GM19372 (cell line): ENCODE data around the gene SFXN3.

ENCODE experiments used
- ATAC-seq: cut with Tn5 transposase; IDR thresholded peaks from one replicate; pipeline ENCODE4 v1.9.1; 2021; ENCODE audit warnings: mild to moderate bottlenecking, low read depth, moderate library complexity; ENCODE audit not compliant: unreplicated experiment

Gene SFXN3

DNA sequence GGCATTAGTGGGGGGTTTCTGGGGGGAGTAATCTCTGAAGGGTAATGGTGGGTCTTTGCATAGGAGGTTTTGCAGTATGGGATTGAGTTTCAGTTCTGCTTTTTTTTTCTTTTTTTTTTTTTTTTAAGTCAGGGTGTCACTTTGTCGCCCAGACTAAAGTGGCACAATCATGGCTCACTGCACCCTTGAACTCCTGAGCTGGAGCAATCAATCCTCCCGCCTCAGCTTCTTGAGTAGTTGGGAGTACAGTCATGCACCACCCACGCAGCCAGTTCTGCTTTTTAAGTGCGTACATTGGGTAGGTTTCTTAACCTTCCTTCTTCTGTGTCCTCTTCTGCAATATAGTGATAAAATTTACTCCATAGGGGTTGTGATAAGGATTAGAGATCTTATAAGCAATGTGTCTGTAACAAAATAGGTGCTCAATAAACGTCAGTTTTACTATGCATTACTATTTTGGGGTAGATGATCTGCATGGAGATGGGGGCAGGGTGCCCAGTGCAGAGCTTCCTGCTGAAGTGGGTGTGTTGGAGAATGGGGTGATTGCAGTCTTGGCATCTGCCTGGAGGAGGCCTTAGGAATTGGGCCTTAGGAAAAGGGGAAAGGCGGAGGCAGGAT, 40.3 kb downstream of the SFXN3 start:
- no peak for ATAC-seq

DNA sequence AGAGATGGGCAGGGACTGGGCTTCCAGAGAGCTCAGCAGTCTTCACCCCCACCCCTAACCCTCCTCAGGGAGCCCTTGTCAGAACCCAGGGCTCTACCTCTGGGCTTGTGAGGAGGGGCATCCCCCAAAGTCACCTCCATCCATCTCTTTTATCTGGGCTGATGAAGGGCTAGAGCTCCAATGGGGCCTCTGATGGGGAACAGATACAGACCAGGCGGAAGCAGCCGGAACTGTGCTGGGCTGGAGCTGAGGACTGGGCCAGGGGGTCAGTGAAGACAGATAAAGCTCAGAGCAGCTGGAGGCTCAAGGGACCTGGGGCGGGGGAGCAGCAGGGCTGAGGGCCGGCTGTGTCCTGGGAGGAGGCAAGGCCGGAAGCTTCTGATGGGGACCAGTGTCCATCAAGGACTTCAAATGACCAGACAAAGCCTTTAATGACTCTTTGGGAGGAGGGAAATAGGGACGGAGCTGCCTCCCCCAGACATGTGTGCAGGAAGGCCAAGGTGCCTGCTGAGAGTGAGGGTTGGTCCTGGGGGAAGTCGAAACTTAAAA, 40.9 kb downstream of the SFXN3 start:
- no peak for ATAC-seq

DNA sequence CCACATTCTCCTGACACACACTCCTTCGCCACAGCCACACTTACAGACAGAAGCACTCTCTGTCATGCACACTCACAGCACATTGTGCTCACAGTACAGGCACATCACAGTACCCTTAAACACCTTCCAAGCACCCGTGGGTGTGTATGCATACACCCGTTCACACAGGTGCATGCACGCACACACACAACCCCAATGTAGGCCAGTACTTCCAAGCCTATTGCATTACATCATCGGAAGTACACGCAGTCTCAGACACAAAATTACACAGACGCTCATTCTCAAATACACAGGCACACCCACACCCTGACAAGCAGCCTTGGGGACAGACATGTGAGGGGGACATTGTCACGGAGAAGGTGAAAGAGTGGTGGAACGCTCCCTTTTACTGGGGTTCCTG, 41.9 kb downstream of the SFXN3 start:
- no peak for ATAC-seq

DNA sequence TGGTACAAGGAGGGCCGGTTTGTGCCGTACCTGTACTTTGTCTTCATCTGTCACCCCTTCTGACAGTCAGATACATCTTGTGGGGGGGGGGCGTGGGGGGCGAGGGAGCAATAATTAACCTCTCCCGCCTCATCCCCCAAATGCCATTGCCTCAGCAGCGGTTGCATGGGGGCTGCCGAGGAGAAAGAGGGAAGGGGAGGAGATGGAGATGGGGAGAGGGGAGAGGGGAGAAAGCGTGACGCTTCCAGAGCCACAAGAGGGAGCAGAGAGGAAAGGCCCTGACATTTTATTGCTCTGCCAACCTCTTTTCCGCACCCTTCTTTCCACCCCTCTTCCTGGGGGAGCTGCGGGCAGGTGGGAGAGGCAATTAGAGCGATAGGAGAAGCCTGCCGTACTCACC, 42.6 kb downstream of the SFXN3 start:
- ATAC-seq, result no peak

DNA sequence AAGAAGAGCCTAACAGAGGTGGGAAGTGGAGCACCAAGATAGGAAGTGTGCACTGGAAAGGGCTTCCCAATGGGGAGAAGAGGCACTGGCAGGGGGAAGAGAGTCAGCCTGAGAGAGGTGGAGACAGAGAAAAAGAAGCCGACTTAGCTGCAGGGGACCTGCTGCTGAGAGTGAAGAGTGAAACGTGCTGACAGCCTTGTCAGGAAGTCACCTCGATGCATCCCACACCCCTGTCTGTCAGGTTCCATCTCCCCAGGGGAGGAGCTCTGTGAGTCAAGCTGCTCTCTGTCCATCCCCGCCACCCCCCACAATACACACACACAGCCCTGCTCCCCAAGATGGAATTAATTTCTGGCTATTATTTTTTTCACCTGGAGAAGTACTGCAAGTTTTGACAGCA, 44.7 kb downstream of the SFXN3 start:
- ATAC-seq, result no peak

DNA sequence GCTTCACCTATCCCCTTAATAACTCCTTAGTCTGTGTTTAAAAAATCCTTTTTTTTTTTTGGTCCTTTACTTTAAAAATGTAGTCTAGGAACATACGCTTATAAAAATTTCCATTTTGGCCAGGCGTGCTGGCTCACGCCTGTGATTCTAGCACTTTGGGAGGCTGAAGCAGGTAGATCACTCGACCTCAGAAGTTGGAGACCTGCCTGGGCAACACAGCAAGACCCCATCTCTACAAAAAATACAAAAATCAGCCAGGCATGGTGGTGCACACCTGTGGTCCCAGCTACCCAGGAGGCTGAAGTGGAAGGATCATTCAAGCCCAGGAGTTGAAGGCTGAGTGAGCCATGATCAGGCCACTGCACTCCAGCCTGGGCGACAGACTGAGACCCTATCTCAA, 45.6 kb downstream of the SFXN3 start:
- no peak for ATAC-seq

DNA sequence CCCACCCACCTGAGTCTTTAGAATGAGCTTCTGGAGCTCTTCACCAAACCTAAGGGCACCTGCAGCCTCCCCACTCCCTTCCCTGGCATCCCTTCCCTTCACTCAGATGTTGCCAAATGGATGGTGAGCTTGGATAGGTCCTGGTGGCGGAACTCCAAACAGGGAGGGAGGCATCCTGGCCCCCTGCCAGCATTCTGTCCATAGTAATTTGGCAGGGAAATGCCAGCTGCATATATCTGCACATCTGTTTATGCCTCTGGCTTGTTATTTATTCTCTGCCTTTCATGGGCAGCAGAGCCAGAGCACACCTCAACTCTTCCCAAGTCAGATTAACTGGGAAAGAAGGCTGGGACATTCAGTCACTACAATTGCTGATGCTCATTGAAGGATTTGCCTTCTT, 48.8 kb downstream of the SFXN3 start:
- ATAC-seq, result no peak

DNA sequence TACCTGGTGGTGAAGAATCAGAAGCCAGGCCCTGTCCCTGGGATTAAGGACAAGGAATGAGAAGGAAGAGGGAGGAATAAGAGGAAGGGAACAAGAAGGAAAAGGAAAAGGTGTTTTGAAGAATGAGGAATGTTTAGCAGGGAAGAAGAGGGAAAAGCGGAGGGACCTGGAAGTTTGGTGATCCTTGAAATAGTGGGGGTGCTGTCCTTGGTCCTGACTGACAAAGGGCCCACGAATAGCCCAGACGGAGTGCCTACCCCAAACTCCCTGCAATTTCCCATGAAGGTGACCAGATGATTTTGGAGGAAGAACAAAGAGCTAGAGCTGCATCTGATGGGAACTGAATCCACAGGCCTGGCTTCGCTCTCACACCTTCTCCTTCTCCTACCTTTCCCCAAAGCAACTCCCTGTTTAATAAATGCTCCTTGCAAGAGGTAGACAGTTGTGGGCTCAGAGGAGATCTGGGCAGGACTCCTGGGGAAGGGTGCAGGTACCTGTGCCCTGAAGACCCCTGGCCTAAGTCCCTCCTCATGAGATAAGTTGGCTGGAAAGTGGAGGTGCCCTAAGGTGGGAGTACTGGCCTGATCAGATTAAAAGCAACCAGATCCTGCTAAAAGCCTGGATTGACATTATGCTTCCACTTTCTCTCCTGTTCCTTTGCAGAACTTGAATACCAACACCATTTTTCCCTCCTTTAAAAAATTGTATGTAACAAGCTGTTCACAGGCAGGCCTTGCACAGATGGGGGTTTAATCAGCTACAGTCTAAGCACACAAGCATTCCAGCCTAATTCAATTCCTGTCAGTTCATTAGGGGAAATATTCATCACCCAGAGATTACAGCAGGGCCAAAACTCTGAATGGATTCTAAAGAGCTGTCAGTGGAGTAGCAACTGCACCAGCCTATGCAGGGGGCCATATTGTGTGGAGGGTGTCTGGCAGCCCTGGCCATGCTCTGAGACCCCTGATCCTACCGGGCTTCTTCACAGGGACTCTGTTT, 50.2 kb downstream of the SFXN3 start:
- ATAC-seq, result no peak

DNA sequence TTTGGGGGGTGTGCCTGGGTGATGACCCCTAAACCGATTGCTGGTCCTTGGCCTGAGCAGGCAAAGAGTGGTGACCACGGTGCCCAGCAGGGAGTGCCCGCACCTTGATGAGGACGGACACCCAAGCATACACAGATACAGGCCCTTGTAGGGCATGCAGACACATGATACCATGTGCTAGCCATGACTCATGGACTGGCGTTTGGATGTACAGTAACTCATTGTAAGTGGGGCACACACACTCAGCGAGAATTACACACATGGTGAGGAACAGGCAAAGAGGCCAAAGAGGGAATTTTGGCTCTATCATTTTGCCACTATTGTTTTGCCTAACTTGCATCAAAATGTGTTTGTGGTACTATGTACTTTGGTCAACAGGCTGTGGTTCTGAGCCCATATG, 54.8 kb downstream of the SFXN3 start:
- ATAC-seq, result no peak

DNA sequence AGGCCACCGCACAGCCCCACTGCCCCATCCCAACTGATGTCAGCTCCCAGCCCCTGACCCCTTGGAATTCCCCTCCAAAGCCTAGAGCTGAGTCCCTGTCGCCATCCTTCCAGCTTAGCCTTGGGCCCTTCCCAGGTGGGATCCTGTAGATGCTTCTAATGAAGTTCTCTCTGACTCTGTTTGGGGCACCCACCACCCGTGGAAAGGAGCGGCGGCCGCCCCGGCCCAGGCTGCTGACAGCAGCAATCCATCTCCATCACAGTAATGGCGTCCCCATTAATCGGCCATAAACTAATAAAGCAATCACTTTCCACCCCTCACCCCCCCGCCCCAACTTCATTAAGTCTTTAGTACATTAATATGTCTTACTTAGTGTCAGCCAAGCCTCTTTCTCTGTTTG, 56.3 kb downstream of the SFXN3 start:
- no peak for ATAC-seq

DNA sequence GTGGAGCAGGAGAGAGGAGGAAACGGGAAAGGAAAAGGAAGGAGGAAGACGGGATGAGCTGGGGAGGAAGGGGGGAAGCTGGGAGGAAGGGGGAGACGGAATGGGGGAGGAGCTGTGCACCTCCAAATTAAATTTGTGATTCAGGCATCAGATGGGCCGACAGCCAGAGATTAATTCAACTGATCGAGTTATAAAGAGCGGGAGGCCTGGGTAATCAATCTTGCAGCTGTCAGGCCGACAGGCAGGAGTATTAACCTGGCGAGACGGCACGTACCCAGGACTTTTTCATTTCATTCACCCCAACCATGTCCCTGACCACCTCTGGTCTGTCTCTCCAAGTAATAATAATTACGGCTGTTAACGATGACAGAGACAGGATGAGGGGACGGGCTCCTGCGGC, 56.9 kb downstream of the SFXN3 start:
- ATAC-seq, result no peak

DNA sequence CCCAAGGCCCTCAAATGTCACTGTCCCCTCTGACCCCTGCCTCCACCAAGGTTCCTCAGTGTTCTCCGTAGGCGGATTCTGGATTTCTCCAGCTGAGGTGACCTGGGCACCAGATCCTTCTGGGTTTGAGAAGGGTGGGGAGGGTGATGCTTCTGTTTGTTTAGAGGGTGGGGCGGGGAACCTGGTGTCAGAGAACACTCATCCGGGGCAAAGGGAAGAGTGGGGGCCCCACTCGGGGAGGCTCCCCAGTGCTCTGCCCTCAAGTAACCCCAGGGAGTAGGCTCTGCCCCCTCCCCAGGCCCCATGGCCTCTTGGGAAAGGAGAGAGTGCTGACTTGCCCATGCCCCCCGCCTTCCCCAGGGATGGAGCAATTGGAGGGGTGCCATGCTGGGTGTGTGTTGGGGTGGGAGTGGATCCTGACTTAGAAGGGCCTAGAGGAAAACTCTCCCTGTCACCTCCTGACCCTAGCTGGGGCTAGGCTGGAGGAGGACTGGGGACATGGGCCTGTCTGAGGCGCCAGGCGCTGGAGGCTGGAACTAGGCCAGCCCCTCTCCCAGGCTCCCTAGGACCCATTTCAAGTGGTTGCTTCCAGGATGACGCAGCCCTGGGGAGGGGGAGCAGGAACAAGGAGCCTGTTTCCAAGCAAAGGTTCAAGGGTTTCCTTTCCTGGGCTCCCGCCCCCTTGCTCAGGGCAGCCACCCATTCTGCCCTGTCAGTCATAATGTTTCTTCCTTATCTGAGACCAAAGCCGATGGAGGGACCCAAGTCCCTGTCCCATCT, 58.7 kb downstream of the SFXN3 start:
- no peak for ATAC-seq

DNA sequence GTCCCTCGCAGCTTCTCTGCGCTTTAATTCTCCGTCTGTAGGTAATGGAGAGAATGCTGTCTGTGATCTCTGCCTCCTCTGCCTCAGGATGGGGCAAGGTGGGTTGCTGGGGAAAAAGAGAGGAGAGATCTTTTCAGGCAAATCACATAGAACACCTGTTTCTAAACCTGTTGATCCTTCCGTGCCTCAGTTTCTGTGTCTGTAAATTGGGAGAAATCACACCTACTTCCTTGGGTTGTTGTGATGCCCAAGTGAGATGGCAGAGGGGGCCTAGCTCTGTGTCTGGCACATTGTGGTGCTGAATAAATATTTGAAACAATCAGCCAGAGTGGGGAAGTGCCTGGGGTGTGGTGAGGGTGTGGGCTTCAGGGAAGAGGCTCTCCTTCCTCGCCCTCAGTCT, 59.6 kb downstream of the SFXN3 start:
- ATAC-seq, result no peak
